Cerebellar nuclear complex (tissue), 1 donor: Measurements from ENCODE around the gene TSPAN8.
"Not testable (repeated sequence)": the region's sequence is repeated elsewhere in the genome, so short reads cannot be mapped to it uniquely, and the experiment has no call there.

Experiments
- DNase-seq, 2 experiments: peaks; one replicate each; lab custom pipeline; 2025; lab: John Stamatoyannopoulos, UW

Gene TSPAN8

DNA sequence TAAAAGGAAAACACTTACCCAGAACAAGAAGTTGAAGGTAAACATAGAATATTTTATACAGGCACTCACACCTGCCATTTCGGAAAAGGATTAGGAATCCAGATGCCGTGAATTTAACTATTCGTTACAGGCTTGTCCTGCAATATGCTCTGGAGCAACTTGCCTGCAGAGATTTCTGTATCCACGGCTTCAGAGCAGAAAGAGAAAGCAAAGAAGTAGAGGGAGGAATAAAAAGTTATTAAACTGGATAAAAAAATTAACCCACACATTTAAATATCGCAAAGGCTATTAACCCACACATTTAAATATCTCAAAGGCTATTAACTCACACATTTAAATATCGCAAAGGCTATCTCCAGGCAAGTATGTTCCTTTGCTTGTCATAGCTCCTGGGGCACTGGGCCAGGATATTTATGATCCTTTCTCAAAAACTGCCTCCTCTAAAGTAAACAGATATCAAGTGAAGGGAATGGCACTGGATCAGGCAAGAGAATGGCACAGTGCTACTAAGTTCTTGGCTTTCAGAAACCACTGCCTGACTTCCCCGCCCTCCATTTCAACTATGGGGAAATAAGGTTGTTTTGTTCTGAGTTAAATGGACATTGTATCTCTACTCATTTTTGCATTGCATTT, at the start of gene TSPAN8:
Gene TSPAN8 (minus strand): TSS at position 399 of the 633 bp plus-strand sequence. CDS start 321 bp downstream, at position 78.
- DNase-seq: no peak

DNA sequence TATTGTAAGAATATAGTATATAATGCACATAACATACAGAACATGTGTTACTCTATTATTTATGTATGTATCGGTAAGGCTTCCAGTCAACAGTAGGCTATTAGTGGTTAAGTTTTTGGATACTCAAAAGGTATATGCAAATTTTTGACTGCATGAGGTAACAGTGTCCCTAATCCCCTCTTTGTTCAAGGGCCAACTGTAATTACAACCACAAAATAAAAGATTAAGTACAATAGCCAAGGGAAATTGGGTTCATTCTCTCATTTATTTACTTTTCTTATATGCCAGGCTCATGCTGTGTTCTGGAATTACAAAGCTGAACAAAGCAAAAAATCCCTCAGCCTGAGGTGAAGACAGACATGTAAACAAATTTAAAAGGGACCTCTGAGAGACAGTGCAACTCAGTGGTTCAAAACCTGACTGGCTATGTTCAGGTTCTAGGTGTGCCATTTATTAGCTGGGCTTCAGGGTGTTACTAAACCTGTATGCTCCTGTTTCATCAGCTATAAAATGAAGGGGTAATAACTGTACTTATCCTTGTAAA, 43.4 kb upstream of the TSPAN8 start:
- no peak for DNase-seq

DNA sequence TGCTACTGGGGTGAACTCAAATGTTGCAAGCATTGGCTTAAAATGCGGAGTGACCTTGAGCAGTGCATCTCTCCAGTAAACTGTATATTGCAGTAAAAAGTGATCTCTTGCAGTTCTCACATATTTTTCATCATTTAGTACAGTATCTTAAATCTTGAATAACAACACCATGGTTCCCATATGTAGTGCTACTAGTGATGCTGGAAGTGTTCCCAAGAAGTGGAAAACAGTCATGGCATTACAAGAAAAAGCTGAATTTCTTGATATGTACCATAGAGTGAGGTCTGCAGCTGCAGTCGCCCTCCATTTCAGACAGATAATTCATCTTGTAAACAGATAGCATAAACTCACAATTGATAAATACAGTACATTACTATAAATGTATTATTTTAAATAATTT, 42.9 kb upstream of the TSPAN8 start:
- DNase-seq: no peak

DNA sequence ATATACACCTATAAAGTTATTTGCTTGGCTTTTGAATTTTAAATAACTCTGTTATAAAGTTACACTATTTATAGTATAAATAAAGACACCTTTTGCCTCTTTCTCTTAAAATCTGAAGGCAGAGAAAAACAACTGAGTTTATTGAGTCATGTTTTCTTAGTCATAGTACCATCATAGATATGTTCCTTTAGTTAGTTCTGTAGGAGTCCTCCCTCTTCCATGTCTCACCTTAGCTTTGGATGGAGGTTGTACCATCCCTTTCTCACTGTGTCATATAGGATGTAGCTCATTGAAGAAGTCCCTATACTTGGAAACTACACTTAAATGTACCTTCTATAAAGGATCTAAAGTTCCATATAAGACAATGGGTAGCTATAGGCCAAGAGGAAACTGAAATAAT, 39.7 kb upstream of the TSPAN8 start:
- no peak for DNase-seq

DNA sequence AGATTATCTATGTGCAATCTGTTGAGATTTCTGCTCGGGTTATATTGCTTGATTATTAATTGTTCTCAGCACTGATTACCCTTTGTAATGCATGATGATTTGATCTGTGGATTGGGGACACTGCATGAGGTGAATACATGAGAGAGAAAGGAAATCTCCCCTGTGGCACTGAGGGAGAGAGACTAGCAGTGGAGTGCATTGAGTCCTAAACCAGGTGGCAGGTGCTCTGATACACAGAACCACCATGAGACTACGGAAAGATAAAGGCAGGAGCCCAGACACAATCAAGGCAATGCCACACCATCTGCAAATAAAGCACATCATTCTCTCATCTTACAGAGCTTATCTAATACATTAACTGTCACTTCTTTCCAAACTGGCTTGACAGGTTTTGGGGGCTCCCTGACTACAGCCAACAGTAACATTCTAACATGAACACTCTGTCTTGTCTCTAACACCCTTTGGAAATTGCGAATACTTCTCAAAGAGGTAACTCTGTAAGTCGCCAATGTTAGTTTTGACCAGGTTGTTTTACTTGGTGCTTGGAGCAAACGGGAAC, 37.6 kb upstream of the TSPAN8 start:
- DNase-seq: no peak

DNA sequence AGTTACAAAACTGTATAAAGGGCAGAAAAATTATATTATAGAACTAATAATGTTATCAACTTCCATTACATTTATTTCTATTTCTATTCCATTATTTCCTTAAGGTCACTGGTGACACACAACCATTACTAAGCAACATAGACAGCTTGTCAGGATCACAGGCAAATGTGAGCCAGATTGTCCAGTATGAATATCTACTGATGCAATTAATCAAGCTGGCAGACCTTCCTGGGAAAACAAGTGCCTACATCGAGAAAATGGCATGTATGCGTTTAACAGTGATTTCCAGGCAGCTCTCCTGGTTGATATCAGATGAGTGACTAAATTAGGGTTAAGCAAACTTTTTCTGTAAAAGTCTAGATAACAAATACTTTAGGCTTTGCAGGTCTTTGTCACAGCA, 36.9 kb upstream of the TSPAN8 start:
- DNase-seq: no peak

DNA sequence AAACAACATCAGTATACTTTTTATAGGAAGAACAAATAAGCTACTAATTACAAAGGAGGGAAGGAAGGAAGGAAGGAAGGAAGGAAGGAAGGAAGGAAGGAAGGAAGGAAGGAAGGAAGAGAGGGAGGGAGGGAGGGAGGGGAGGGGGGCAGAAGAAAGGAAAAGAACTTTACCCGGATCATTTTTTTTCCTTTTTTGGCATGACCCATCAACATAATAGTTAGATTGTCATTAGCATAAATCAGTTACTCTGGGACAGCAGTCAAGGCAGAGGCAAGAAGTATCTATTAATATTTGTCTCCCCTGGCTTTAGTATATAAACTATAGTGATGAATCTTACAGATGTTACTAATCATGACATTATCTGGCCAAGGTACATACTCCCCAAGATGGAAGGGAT, 35.2 kb upstream of the TSPAN8 start:
- DNase-seq: no peak

- DNase-seq: no peak
Measured at GRCh38 chr12:71191509-71192196, 33.9 kb upstream of the TSPAN8 start.

DNA sequence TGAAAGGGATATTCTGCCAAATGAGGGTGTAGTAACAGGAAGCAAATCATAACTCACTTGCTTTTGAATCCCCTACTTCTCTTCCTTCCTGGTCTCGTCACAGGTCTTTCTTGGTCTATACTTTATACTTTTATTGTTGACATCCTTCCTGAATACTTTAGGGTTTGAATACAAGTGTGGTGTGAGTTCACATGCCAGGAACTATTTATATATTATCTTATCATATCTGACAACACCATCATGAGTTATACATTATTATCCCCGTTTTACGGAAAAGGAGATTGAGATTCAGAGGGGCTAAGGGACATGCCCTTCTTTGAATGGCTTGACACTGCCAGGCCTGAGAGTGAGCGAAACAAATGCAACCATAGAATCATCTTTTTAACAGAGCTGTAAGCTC, 33.0 kb upstream of the TSPAN8 start:
- DNase-seq: no peak

DNA sequence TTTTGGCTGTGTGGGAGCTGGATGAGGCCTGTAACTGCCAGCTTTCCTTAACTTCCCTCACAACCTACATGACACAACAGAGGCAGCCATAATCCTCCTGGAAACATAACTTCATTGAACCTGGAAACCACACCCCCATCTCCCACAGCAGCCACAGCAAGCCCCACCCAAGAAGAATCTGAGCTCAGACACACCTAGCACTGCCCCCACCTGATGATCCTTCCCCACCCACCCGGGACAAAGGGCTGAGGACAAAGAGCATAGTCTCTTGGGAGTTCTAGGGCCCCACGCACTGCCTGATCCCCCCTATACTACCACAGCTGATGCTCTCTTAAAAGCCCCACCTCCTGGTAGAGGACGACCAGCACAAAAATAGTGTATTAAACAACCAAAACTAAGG, 29.6 kb upstream of the TSPAN8 start:
- no peak for DNase-seq

- no peak for DNase-seq
Measured at GRCh38 chr12:71186571-71187288, 28.9 kb upstream of the TSPAN8 start.

DNA sequence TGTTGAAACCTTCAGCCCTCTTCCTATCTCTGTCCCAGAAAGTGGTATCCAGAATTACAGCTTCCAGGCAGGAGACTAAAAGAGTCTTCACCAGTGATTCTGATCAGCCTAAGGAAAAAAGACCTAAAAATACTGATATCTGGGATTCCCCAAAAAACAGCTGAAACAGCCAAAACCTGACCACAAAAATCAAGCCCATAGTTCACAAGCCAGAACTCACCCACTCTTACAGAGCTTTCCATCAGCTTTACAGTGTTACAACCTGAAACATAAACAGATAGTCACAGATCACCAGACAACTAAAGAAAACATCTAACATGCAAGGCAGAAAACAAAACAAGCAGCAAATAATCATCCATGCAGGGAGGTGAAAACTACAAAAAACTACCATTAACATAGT, 26.0 kb upstream of the TSPAN8 start:
- DNase-seq: no peak

GRCh38 chr12:71183018-71183417, 25.2 kb upstream of the TSPAN8 start:
- no peak for DNase-seq

DNA sequence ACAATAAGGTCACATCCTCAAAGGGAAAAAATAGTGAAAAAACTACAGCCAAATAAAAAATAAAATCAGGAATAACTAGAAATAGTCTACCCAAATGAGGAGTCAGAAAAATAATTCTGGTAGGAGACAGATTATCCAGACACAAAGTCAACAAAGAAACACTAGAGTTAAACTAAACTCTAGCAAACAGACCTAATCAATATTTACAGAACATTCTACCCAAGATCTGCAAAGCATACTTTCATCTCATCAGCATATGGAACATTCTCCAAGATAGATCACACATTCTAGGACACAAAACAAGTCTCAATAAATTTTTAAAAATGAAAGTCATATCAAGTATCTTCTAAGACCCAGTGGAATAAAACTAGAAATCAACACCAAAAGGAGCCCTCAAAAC, 20.4 kb upstream of the TSPAN8 start:
- no peak for DNase-seq

- no peak for DNase-seq
Measured at GRCh38 chr12:71174825-71175224, 17.0 kb upstream of the TSPAN8 start.

DNA sequence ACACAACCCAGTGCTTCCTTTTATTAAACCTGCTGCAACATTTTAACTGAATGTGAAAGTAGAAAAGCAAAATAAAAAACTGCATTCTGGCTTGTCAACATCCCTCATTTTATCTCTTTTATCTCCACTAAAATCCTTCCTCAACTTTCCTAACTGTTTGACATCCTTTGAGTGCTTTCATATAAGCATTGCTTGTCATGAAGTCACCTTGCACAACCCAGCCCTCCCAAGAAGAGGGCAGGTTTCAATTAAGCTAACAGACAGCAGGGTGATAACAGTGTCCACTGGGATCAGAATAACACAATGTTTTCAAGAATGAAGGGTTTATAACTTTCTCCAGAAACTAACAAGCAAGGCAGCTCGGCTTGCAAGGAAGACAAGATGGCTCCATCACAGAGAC, 16.3 kb upstream of the TSPAN8 start:
- DNase-seq: no peak

- DNase-seq: no peak
Measured at GRCh38 chr12:71170456-71170855, 12.7 kb upstream of the TSPAN8 start.

GRCh38 chr12:71169286-71169685, 11.5 kb upstream of the TSPAN8 start:
- DNase-seq: no peak

DNA sequence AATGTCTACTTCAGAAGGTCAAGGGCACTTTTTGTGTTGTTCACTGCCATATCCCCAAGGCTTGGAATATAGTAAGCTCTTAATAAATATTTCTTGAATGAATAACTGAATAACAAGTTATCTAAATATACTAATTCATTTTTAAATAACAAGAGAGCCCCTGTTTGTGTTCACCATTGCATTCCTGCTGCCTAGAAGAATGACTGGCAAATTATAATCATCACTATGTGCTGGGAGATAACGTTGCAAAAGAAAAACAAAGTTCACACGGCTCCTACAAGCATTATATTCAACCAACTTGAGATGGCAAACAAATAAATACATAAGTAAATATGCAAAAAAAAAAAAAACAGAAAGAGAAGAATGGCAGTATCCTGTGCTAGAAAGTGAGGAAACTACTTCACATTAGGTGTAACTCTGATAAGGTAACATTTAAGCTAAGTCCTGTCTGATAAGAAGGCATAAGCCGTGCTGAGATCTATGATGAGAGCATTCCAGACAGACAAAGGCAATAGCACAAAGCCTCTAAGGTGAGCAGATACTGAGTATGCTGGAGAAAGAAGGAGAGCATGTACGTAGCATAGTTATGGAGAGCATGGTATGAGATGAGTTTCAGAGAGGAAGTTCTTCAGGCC, 9.2 kb upstream of the TSPAN8 start:
- no peak for DNase-seq

DNA sequence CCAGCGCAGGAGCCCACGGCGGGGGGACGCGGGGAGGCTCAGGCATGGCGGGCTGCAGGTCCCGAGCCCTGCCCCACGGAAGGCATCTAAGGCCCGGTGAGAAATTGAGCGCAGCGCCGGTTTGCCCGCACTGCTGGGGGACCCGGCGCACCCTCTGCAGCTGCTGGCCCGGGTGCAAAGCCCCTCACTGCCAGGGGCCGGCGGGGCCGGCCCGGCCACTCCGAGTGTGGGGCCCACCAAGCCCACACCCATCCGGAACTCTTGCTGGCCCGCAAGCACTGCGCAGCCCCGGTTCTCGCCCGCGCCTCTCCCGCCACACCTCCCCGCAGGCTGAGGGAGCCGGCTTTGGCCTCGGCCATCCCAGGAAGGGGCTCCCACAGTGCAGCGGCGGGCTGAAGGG, 8.5 kb upstream of the TSPAN8 start:
- DNase-seq: no peak

DNA sequence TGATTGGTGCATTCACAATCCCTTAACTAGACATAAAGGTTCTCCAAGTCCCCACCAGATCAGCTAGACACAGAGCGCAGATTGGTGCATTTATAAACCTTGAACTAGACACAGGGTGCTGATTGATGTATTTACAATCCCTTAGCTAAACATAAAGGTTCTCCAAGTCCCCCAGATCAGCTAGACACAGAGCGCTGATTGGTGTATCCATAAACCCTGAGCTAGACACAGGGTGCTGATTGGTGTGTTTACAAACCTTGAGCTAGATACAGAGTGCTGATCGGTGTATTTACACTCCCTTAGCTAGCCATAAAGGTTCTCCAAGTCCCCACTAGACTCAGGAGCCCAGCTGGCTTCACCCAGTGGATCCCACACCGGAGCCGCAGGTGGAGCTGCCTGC, 8.0 kb upstream of the TSPAN8 start:
- not testable (repeated sequence) for DNase-seq

DNA sequence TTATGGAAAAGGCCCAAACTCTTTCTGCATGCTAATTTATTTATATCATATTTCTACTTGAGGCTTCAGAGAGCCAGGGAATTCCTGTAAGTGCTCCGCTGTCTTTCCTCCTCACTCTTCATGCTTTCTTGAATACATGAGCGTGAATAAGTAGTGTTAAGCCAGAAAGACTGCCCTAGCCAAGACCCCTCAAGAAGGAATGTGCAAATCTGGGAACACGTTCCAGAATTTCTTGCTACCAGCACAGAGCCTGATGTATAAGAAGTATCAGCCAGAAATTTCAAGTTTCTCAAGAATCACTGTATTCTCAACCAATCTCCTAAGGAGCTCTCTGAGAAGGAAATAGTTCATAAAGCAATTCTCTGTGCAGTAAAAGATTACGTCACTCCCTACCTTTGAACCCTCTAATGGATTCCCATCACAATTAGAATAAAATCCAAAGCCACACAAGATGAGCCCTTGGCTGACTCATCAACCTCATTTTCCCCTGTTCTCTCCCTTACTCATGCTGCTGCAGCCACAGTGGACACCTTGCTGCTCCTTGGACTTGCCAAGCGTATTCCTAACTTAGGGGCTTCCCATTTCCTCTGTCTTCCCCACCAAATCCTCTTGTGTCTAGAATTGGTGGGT, 6.9 kb upstream of the TSPAN8 start:
- no peak for DNase-seq
